ENCODE measurements around the gene IFITM10.

The IFITM10 gene

GRCh38 chr11:1751531-1751921 lies 1.1 kb upstream of the IFITM10 start:
- peaks cover 19 to 33% of the 10 kb centered on the region in 2 donors for H3K36me3 ChIP-seq (ENCODE audit: control insufficient read depth in 2 of 2, insufficient read depth in 2 of 2, low read length in 2 of 2)
- H3K4me1 ChIP-seq (ENCODE audit: control insufficient read depth in 2 of 2, insufficient read depth in 2 of 2, low read length in 2 of 2), result peaks cover 7 to 11% of the 10 kb centered on the region in 2 donors
- no peak overlapping the region for H3K27ac ChIP-seq (ENCODE audit: low read depth in 2 of 2, low read length in 2 of 2)

GRCh38 chr11:1750840-1751530 lies 590 bp upstream of the IFITM10 start:
- Histone ChIP-seq H3K36me3 (ENCODE audit: control insufficient read depth in 2 of 2, insufficient read depth in 2 of 2, low read length in 2 of 2) (peaks cover 16 to 30% of the 10 kb centered on the region in 2 donors), H3K27ac (ENCODE audit: low read depth in 2 of 2, low read length in 2 of 2) (peak overlapping the region; percentile 17 to 23), H3K4me1 (ENCODE audit: control insufficient read depth in 2 of 2, insufficient read depth in 2 of 2, low read length in 2 of 2) (peaks cover 3 to 8% of the 10 kb centered on the region in 2 donors), H3K9ac (ENCODE audit: low read depth in 1 of 2, low read length in 2 of 2) (peak overlapping the region in 1 of 2 donors; percentile 21), H3K4me3 (ENCODE audit: low read length in 2 of 2) (no peak overlapping the region), H3K27me3 (ENCODE audit: control insufficient read depth in 2 of 2, insufficient read depth in 2 of 2, low read length in 2 of 2) (peaks cover 0 to 13% of the 10 kb centered on the region in 2 donors), H3K9me3 (ENCODE audit: control insufficient read depth in 2 of 2, low read length in 2 of 2) (no peaks in the 10 kb centered on the region)

More at GRCh38 chr11:1751531-1751921, 1.1 kb upstream of the IFITM10 start:
- Histone ChIP-seq H3K9ac (ENCODE audit: low read depth in 1 of 2, low read length in 2 of 2) (no peak overlapping the region), H3K27me3 (ENCODE audit: control insufficient read depth in 2 of 2, insufficient read depth in 2 of 2, low read length in 2 of 2) (peaks cover 0 to 13% of the 10 kb centered on the region in 2 donors), H3K9me3 (ENCODE audit: control insufficient read depth in 2 of 2, low read length in 2 of 2) (no peaks in the 10 kb centered on the region), H3K4me3 (ENCODE audit: low read length in 2 of 2) (no peak overlapping the region)

- H3K4me1 ChIP-seq (ENCODE audit: control insufficient read depth in 2 of 2, insufficient read depth in 2 of 2, low read length in 2 of 2), result peaks cover 2 to 4% of the 10 kb centered on the region in 2 donors
Measured at GRCh38 chr11:1749395-1750351, 722 bp downstream of the IFITM10 start.

GRCh38 chr11:1748636-1749394 lies 1.6 kb downstream of the IFITM10 start:
- Histone ChIP-seq H3K27ac (ENCODE audit: low read depth in 2 of 2, low read length in 2 of 2) (no peak overlapping the region), H3K36me3 (ENCODE audit: control insufficient read depth in 2 of 2, insufficient read depth in 2 of 2, low read length in 2 of 2) (peaks cover 0 to 13% of the 10 kb centered on the region in 2 donors), H3K9ac (ENCODE audit: low read depth in 1 of 2, low read length in 2 of 2) (no peak overlapping the region), H3K4me1 (ENCODE audit: control insufficient read depth in 2 of 2, insufficient read depth in 2 of 2, low read length in 2 of 2) (peaks cover 2 to 4% of the 10 kb centered on the region in 2 donors), H3K9me3 (ENCODE audit: control insufficient read depth in 2 of 2, low read length in 2 of 2) (no peaks in the 10 kb centered on the region), H3K27me3 (ENCODE audit: control insufficient read depth in 2 of 2, insufficient read depth in 2 of 2, low read length in 2 of 2) (peaks cover 0 to 13% of the 10 kb centered on the region in 2 donors), H3K4me3 (ENCODE audit: low read length in 2 of 2) (no peak overlapping the region)

More at GRCh38 chr11:1749395-1750351, 722 bp downstream of the IFITM10 start:
- Histone ChIP-seq H3K9ac (ENCODE audit: low read depth in 1 of 2, low read length in 2 of 2) (peak overlapping the region in 1 of 2 donors; percentile 21), H3K4me3 (ENCODE audit: low read length in 2 of 2) (peak overlapping the region in 1 of 2 donors; percentile 7), H3K27ac (ENCODE audit: low read depth in 2 of 2, low read length in 2 of 2) (peak overlapping the region in 1 of 2 donors; percentile 22), H3K27me3 (ENCODE audit: control insufficient read depth in 2 of 2, insufficient read depth in 2 of 2, low read length in 2 of 2) (peaks cover 0 to 13% of the 10 kb centered on the region in 2 donors), H3K9me3 (ENCODE audit: control insufficient read depth in 2 of 2, low read length in 2 of 2) (no peaks in the 10 kb centered on the region), H3K36me3 (ENCODE audit: control insufficient read depth in 2 of 2, insufficient read depth in 2 of 2, low read length in 2 of 2) (peaks cover 3 to 17% of the 10 kb centered on the region in 2 donors)

- Histone ChIP-seq H3K4me3 (ENCODE audit: low read length in 2 of 2) (no peak overlapping the region), H3K4me1 (ENCODE audit: control insufficient read depth in 2 of 2, insufficient read depth in 2 of 2, low read length in 2 of 2) (peaks cover 2 to 4% of the 10 kb centered on the region in 2 donors), H3K27me3 (ENCODE audit: control insufficient read depth in 2 of 2, insufficient read depth in 2 of 2, low read length in 2 of 2) (peaks cover 0 to 13% of the 10 kb centered on the region in 2 donors), H3K36me3 (ENCODE audit: control insufficient read depth in 2 of 2, insufficient read depth in 2 of 2, low read length in 2 of 2) (peaks cover 0 to 6% of the 10 kb centered on the region in 2 donors), H3K9me3 (ENCODE audit: control insufficient read depth in 2 of 2, low read length in 2 of 2) (no peaks in the 10 kb centered on the region), H3K27ac (ENCODE audit: low read depth in 2 of 2, low read length in 2 of 2) (no peak overlapping the region), H3K9ac (ENCODE audit: low read depth in 1 of 2, low read length in 2 of 2) (no peak overlapping the region)
Measured at GRCh38 chr11:1747753-1748635, 2.4 kb downstream of the IFITM10 start.

- Histone ChIP-seq H3K36me3 (ENCODE audit: control insufficient read depth in 2 of 2, insufficient read depth in 2 of 2, low read length in 2 of 2) (no peaks in the 10 kb centered on the region), H3K9me3 (ENCODE audit: control insufficient read depth in 2 of 2, low read length in 2 of 2) (no peaks in the 10 kb centered on the region), H3K4me3 (ENCODE audit: low read length in 2 of 2) (no peak overlapping the region), H3K27me3 (ENCODE audit: control insufficient read depth in 2 of 2, insufficient read depth in 2 of 2, low read length in 2 of 2) (peaks cover 0 to 13% of the 10 kb centered on the region in 2 donors), H3K27ac (ENCODE audit: low read depth in 2 of 2, low read length in 2 of 2) (no peak overlapping the region), H3K4me1 (ENCODE audit: control insufficient read depth in 2 of 2, insufficient read depth in 2 of 2, low read length in 2 of 2) (peaks cover 2 to 4% of the 10 kb centered on the region in 2 donors), H3K9ac (ENCODE audit: low read depth in 1 of 2, low read length in 2 of 2) (no peak overlapping the region)
Measured at GRCh38 chr11:1746956-1747752, 3.2 kb downstream of the IFITM10 start.

- Histone ChIP-seq H3K27me3 (ENCODE audit: control insufficient read depth in 2 of 2, insufficient read depth in 2 of 2, low read length in 2 of 2) (peaks cover 0 to 13% of the 10 kb centered on the region in 2 donors), H3K36me3 (ENCODE audit: control insufficient read depth in 2 of 2, insufficient read depth in 2 of 2, low read length in 2 of 2) (no peaks in the 10 kb centered on the region), H3K9ac (ENCODE audit: low read depth in 1 of 2, low read length in 2 of 2) (no peak overlapping the region), H3K9me3 (ENCODE audit: control insufficient read depth in 2 of 2, low read length in 2 of 2) (no peaks in the 10 kb centered on the region), H3K4me3 (ENCODE audit: low read length in 2 of 2) (no peak overlapping the region), H3K4me1 (ENCODE audit: control insufficient read depth in 2 of 2, insufficient read depth in 2 of 2, low read length in 2 of 2) (peaks cover 2 to 4% of the 10 kb centered on the region in 2 donors), H3K27ac (ENCODE audit: low read depth in 2 of 2, low read length in 2 of 2) (no peak overlapping the region)
Measured at GRCh38 chr11:1746511-1746931, 3.9 kb downstream of the IFITM10 start.

GRCh38 chr11:1745701-1746320 lies 4.6 kb downstream of the IFITM10 start:
- no peak overlapping the region for H3K9ac ChIP-seq (ENCODE audit: low read depth in 1 of 2, low read length in 2 of 2)
- H3K4me3 ChIP-seq (ENCODE audit: low read length in 2 of 2), result no peak overlapping the region
- H3K4me1 ChIP-seq (ENCODE audit: control insufficient read depth in 2 of 2, insufficient read depth in 2 of 2, low read length in 2 of 2), result peaks cover 0 to 4% of the 10 kb centered on the region in 2 donors
- H3K27ac ChIP-seq (ENCODE audit: low read depth in 2 of 2, low read length in 2 of 2), result no peak overlapping the region
- peaks cover 0 to 13% of the 10 kb centered on the region in 2 donors for H3K27me3 ChIP-seq (ENCODE audit: control insufficient read depth in 2 of 2, insufficient read depth in 2 of 2, low read length in 2 of 2)
- no peaks in the 10 kb centered on the region for H3K9me3 ChIP-seq (ENCODE audit: control insufficient read depth in 2 of 2, low read length in 2 of 2)
- H3K36me3 ChIP-seq (ENCODE audit: control insufficient read depth in 2 of 2, insufficient read depth in 2 of 2, low read length in 2 of 2), result no peaks in the 10 kb centered on the region

Measured in mucosa of rectum (tissue), 2 donors.